Measurements from ENCODE around the gene IGFALS.

DNA sequence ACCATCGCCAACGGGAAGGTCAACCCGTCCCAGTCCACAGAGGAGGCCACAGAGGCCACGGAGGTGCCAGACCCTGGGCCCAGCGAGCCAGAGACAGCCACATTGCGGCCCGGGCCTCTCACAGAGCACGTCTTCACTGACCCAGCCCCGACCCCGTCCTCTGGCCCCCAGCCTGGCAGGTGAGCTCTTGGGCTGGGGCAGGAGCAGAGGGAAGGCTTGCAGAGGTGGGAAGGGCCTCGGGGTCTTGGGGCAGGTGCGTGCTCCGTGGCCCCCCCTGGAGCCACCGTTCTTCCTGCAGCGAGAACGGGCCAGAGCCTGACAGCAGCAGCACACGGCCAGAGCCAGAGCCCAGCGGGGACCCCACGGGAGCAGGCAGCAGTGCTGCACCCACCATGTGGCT lies 27.3 kb downstream of the IGFALS start:
- TF ChIP-seq, protein P1, sequence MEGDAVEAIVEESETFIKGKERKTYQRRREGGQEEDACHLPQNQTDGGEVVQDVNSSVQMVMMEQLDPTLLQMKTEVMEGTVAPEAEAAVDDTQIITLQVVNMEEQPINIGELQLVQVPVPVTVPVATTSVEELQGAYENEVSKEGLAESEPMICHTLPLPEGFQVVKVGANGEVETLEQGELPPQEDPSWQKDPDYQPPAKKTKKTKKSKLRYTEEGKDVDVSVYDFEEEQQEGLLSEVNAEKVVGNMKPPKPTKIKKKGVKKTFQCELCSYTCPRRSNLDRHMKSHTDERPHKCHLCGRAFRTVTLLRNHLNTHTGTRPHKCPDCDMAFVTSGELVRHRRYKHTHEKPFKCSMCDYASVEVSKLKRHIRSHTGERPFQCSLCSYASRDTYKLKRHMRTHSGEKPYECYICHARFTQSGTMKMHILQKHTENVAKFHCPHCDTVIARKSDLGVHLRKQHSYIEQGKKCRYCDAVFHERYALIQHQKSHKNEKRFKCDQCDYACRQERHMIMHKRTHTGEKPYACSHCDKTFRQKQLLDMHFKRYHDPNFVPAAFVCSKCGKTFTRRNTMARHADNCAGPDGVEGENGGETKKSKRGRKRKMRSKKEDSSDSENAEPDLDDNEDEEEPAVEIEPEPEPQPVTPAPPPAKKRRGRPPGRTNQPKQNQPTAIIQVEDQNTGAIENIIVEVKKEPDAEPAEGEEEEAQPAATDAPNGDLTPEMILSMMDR (IDR thresholded peaks at IDR 0.05) = no peak
- TF ChIP-seq POLR2A (IDR thresholded peaks at IDR 0.05) (no peak), EP300 (IDR thresholded peaks at IDR 0.05) (no peak)

All from ovary (tissue), 3 donors.